IPS DF 4.7 (cell line): ENCODE data around the gene KNSTRN.

ENCODE experiments used
- DNase-seq: peaks from one replicate; pipeline ENCODE4 v3.0.0-alpha.2; 2013; ENCODE audit warnings: low spot score; ENCODE audit errors: extremely low read depth

The KNSTRN gene

DNA sequence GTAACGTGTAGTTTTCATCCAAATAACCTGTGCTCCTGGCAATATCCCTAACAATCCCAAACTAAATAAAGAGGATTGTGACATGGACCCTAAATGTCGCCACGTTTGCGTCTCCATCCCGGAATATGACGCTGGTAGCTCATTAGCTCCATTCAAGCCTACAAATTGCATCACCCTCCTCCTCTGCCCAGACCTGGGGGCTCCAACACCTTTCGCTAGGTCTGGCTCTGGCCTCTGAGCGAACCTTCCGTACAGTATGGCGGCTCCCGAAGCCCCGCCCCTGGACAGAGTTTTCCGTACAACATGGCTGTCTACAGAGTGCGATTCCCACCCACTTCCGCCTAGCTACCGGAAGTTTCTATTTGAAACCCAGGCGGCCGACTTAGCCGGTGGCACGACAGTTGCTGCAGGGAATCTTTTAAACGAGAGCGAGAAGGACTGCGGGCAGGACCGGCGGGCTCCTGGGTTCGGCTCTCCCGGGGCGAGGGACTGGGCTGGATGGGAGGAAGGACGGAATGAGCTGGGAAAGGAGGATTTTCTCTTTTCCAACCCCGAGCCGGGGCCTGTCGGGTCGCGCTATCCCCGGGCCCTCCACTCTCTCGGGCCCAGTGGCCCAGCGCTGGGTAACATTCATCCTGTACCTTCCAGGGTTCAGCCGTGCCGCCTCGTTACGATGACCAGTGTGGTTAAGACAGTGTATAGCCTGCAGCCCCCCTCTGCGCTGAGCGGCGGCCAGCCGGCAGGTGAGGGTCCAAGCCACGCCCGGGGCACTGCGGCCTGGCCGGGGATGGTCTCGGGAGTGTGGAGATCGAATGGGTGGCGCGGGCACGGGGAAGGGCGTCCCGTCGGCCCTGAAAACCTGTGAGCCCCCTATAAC lies at the start of gene KNSTRN:
KNSTRN (plus strand) TSS at position 142 of the 877 bp plus-strand sequence; CDS start at position 257, 115 bp downstream.
- DNase-seq, result peak; percentile 81

GRCh38 chr15:40333922-40334492 lies 48.5 kb upstream of the KNSTRN start:
- no peak for DNase-seq

DNA sequence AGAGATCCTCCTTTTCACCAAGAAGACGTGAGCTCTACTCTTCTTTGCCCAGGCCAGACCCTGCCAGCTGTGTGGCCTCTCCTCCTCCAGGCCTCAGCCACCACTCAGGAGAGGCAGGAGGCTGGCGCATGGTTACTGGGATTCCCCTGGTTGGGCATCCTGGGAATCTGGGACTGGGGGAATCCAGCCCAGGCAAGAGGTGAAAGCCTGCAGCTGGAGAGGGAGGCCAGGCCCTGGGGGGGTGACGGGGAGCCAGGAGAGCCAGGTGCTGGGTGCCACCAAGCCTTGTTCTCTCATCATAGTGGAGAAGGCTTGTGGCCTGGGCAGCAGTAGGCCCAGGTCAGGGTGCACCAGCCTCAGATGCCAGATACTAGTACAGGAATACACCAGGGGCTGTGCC lies 48.0 kb upstream of the KNSTRN start:
- no peak for DNase-seq

GRCh38 chr15:40334941-40335795 lies 47.4 kb upstream of the KNSTRN start:
- no peak for DNase-seq

DNA sequence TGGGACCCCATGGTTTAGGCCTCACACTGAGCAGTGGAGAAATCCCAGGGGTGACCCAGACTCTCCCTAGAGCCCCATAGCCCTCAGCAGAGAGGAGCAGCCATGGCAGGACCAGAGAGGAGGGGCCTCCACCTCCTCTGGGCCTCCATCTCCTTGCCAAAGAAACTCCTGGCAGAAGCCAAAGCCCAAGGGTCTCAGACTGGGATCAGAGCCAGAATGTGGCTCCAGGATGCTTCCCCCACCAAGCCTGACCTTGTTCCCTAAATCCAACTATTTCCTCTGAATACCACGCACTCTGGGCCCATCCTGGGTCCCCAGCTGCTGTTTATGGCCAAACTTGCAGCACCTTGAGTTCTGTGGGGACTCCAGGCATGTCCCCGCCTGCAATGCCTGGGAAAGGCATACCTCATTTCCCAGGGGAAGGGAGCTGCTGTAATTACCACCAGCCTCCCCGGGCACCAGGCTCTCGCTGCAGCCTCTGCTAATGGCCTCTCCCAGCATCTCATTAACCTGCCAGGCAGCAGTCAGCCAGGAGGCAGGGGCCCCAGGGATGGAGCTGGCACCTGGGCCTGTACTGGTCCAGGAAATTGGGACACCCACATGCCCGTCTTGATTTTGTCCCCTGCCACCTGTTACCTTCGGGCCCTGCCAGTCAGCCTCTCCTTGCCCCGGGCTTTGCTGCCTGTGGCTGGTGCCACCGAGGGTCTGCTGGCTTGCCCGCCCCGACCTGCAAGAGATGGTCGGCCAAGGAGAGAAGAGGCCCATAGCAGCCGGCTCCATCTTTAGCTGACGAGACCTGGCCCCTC lies 46.4 kb upstream of the KNSTRN start:
- DNase-seq, result no peak

DNA sequence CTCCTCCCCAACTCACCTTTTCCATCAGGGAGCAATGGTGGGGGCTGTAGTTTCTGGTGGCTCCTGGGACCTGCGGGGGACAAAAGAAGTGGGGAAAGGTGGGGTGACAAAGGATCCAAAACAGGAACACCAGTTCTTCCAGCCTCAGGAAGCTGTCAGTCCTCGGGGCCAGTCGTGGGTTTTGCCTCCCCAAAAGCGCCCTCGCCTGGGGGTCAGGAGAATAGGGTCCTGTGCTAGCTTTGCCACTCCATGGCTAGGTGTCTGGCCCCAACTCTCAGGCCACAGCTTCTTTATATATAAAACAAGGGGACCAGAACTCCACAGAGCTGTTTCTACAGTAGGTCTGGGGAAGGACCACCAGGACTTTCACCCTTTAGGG lies 45.8 kb upstream of the KNSTRN start:
- no peak for DNase-seq

DNA sequence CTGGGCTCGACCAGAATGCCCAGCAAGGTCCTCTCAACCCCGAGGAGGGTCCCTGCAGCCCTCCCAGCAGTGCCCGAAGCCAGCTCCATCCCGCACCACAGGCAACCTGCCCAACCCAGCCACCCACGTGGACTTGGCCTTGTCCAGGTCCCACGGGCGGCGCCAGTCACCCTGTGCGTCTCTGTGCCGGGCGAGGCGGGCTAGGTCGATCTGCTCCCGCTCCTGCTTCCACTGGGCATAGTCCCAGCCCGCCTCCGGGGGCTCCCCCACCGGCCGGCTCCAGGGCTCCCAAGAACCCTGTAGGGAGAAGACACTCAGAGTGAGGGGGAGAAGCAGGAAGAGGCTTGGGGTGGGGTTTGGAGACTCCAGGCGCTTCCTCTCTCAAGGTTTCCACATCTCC lies 44.9 kb upstream of the KNSTRN start:
- DNase-seq, result no peak

DNA sequence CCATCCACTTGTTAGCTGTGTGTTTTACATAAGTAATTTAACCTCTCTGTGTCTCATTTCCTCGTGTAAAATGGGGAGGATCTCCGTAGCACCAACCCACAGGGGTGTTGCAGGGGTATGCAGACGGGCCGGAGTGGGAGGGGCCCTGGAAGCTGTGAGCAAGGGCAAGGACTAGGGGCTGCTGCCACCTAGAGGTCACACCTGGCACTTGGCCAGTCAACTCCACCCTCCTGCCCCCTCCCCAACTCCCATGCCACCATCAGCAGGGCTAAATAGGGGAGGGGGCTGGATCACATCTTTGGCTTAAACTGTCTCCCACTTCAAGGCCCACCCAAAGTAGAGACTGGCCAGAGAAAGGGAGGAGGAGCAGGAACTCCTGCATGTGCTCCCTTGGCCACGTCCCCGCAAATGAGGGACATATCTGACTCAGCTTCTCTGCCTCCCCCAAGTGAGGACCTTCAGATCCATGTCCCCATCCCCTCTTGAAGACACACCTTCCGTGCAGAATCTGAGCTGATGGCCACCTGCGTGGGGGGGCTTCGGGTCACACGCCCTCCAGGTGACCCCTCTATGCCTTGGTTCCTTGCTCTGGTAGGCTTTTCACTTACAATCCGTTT lies 44.4 kb upstream of the KNSTRN start:
- DNase-seq, result no peak

GRCh38 chr15:40338921-40339620 lies 43.5 kb upstream of the KNSTRN start:
- no peak for DNase-seq

GRCh38 chr15:40339621-40339945 lies 42.9 kb upstream of the KNSTRN start:
- DNase-seq, result no peak

GRCh38 chr15:40340038-40340739 lies 42.3 kb upstream of the KNSTRN start:
- DNase-seq, result no peak

DNA sequence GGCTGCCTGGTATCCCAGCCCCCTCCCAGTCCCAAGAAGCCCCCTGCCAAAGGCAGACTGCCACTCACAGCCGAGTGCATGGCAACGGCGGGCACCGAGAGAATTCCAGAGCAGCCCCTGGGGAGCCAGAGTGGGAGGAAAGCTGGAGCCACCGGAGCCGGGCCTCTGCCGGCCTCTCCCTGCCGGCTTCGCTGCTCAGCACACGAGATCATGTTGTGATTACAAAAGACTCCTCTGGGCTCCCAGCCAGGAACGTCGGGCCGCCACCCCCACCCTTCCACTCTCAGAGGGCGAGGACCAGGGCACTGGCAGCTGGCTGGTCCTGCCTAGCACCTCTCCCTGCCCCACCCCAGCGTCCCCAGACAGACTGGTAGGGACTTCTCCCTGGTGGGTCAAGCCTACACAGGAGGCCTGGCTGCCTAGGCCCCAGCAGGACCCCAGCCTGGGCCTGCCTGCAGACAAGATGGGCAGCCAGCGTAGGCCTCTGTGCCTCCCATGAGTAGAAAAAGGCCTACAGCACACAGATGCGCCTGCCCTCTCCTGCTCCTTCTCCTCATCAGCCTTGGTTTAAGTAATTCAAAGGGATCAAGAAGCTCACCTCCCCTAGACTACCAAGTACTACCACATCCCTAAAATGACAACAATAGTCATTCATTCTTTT lies 41.7 kb upstream of the KNSTRN start, which contains the start of gene CCDC9B:
CCDC9B (minus strand) TSS at position 200 of the 661 bp plus-strand sequence; CDS start at position 80, 120 bp downstream.
- no peak for DNase-seq

DNA sequence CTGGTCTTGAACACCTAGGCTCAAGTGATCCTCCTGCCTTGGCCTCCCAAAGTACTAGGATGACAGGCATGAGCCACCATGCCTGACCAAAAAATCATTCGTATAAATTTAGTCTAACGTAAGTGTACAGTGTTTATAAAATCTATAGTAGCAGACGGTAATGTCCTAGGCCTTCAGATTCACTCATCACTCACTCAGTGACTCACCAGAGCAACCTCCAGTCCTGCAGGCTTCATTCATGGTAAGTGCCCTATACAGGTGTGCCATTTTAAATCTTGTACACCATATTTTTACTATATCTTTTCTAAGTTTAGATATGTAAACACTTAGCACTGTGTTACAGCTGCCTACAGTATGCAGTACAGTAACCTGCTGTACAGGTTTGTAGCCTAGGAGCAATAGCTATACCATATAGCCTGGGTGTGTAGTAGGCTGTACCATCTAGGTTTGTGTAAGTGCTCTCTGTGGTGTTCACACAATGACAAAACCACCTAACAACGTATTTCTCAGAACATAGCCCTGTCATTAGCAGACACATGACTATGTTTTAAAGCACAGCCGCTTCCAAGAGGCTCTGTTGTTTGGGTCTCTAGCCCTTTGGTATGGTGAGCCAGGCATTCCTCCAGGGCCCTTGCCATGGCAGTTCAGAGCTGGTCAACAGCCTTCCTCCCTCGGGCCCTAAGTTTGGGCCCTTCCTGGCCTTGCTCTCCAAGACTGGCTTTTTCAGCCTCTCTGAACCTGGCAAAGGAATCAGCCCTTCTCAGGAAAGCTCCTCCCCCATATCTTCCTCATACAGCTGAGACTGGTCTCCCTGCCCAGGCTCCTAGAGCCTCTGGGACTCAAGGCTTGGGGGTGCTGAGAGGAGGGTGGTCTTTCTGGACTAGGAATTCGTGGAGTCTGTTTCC lies 39.9 kb upstream of the KNSTRN start:
- DNase-seq, result no peak

GRCh38 chr15:40343512-40343911 lies 39.0 kb upstream of the KNSTRN start:
- DNase-seq, result no peak

DNA sequence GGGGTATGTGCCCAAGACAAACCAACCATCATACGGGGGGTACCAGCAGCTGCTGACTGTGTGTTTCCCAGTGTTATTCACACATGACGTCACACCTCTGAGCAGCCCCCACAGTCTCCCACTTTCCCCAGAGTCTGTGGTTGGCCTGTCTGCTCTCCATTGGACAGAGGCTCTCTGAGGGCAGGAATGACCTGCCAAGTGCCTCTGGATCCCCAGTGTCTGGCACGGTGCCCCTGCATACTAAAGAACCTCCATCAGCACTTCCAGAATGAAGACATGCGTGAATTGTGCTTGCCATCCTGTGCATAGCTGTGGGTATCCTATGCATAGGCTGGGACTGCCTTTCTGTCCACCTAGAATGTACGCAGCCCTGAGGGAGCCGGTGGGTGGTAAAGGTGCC lies 38.3 kb upstream of the KNSTRN start:
- DNase-seq, result no peak

GRCh38 chr15:40344631-40345120 lies 37.8 kb upstream of the KNSTRN start:
- no peak for DNase-seq

GRCh38 chr15:40345225-40345866 lies 37.2 kb upstream of the KNSTRN start:
- no peak for DNase-seq
